ENCODE data around the gene M1AP. TPM values are rescaled to one million over a fixed set of nuclear protein-coding genes. Genes with fewer than 3 reads are reported as not detected.

M1AP gene
- total RNA-seq, 1 experiment from 2014 or later = not detected

GRCh38 chr2:74685408-74685807, 37.3 kb upstream of the M1AP start:
- Histone ChIP-seq H3K4me1 (ENCODE audit: control insufficient read depth, insufficient read depth, low read length) (no peaks in the 10 kb centered on the region), H3K27me3 (ENCODE audit: control insufficient read depth, insufficient read depth, low read length) (no peaks in the 10 kb centered on the region; the same call in 1 of the 2 replicates), H3K4me3 (ENCODE audit: low read depth in 2 of 2, low read length in 2 of 2) (no peak overlapping the region), H3K9me3 (ENCODE audit: control insufficient read depth, insufficient read depth, low read depth, low read length) (no peaks in the 10 kb centered on the region), H3K36me3 (ENCODE audit: control insufficient read depth, insufficient read depth, low read length) (no peaks in the 10 kb centered on the region), H3K27ac (ENCODE audit: low read length) (no peak overlapping the region)
- no TSS peak for BruUV-seq (replicated peaks)
- in situ Hi-C loops (cut with HindIII; ENCODE audit: low pct_unique_long_range_greater_than_20kb, low sequenced_read_pairs) (no loop called here), intact Hi-C loops (cut with micrococcal nuclease; ENCODE audit: unreplicated experiment) (no loop called here)
- DNase-seq (ENCODE audit: low read depth, low spot score) (no peak), ATAC-seq (no peak)
- ChIA-PET CTCF (no interaction called here), POLR2A (no interaction called here)
- TF ChIP-seq POLR2AphosphoS5 (IDR thresholded peaks at IDR 0.05; ENCODE audit: low read depth, low read length) = no peak
- TF ChIP-seq CTCF (IDR thresholded peaks at IDR 0.05) = no peak
- TF ChIP-seq, protein P1, sequence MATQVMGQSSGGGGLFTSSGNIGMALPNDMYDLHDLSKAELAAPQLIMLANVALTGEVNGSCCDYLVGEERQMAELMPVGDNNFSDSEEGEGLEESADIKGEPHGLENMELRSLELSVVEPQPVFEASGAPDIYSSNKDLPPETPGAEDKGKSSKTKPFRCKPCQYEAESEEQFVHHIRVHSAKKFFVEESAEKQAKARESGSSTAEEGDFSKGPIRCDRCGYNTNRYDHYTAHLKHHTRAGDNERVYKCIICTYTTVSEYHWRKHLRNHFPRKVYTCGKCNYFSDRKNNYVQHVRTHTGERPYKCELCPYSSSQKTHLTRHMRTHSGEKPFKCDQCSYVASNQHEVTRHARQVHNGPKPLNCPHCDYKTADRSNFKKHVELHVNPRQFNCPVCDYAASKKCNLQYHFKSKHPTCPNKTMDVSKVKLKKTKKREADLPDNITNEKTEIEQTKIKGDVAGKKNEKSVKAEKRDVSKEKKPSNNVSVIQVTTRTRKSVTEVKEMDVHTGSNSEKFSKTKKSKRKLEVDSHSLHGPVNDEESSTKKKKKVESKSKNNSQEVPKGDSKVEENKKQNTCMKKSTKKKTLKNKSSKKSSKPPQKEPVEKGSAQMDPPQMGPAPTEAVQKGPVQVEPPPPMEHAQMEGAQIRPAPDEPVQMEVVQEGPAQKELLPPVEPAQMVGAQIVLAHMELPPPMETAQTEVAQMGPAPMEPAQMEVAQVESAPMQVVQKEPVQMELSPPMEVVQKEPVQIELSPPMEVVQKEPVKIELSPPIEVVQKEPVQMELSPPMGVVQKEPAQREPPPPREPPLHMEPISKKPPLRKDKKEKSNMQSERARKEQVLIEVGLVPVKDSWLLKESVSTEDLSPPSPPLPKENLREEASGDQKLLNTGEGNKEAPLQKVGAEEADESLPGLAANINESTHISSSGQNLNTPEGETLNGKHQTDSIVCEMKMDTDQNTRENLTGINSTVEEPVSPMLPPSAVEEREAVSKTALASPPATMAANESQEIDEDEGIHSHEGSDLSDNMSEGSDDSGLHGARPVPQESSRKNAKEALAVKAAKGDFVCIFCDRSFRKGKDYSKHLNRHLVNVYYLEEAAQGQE (IDR thresholded peaks at IDR 0.05; ENCODE audit: insufficient read depth in 1 of 2, low read depth in 2 of 2, low read length in 1 of 2) = no peak
- no peak for TF ChIP-seq TCF7L2 (IDR thresholded peaks at IDR 0.05; ENCODE audit: low read depth, low read length)
- TF ChIP-seq SIN3A (IDR thresholded peaks at IDR 0.05; ENCODE audit: borderline replicate concordance, insufficient read depth, low read depth, low read length) = no peak

- CTCF ChIA-PET = no interaction called here
- no peaks in the 10 kb centered on the region for H3K4me1 ChIP-seq (ENCODE audit: control insufficient read depth, insufficient read depth, low read length)
- H3K9me3 ChIP-seq (ENCODE audit: control insufficient read depth, insufficient read depth, low read depth, low read length) = no peaks in the 10 kb centered on the region
- H3K27me3 ChIP-seq (ENCODE audit: control insufficient read depth, insufficient read depth, low read length) = no peaks in the 10 kb centered on the region
- H3K27ac ChIP-seq (ENCODE audit: low read length) = no peak overlapping the region
- no peak for ATAC-seq
- DNase-seq (ENCODE audit: low read depth, low spot score) = no peak
- POLR2A ChIA-PET = no interaction called here
- BruUV-seq (replicated peaks) = no TSS peak
- intact Hi-C loops (cut with micrococcal nuclease; ENCODE audit: unreplicated experiment) (no loop called here), in situ Hi-C loops (cut with HindIII; ENCODE audit: low pct_unique_long_range_greater_than_20kb, low sequenced_read_pairs) (no loop called here)
- no peak overlapping the region for H3K4me3 ChIP-seq (ENCODE audit: low read depth in 2 of 2, low read length in 2 of 2)
- TF ChIP-seq, protein P1 (IDR thresholded peaks at IDR 0.05; ENCODE audit: insufficient read depth in 1 of 2, low read depth in 2 of 2, low read length in 1 of 2) = no peak
- TF ChIP-seq POLR2AphosphoS5 (IDR thresholded peaks at IDR 0.05; ENCODE audit: low read depth, low read length) (no peak), CTCF (IDR thresholded peaks at IDR 0.05) (no peak)
- no peaks in the 10 kb centered on the region for H3K36me3 ChIP-seq (ENCODE audit: control insufficient read depth, insufficient read depth, low read length)
These were observed 34.4 kb upstream of the M1AP start for GRCh38 chr2:74682501-74682900.

Data from Panc1 (cell line).